Measurements from ENCODE around the gene MANBA. TPM values are rescaled to one million over a fixed set of nuclear protein-coding genes. Genes with fewer than 3 reads are reported as not detected.
"Not testable (repeated sequence)": the region's sequence is repeated elsewhere in the genome, so short reads cannot be mapped to it uniquely, and the experiment has no call there.

The MANBA gene
- polyA plus RNA-seq, 2 donors: 4.3 to 4.7 TPM

- no peaks in the 10 kb centered on the region for H3K27me3 ChIP-seq (ENCODE audit: control insufficient read depth in 1 of 2, insufficient read depth in 2 of 2, low read length in 2 of 2)
- H3K9me3 ChIP-seq (ENCODE audit: control insufficient read depth in 2 of 2, insufficient read depth in 1 of 2, low read depth in 1 of 2, low read length in 1 of 2): no peaks in the 10 kb centered on the region
- H3K36me3 ChIP-seq (ENCODE audit: control insufficient read depth in 2 of 2, insufficient read depth in 2 of 2, low read length in 1 of 2): no peaks in the 10 kb centered on the region
- no peaks in the 10 kb centered on the region for H3K4me1 ChIP-seq (ENCODE audit: control insufficient read depth in 2 of 2, insufficient read depth in 2 of 2, low read length in 1 of 2)
- no peak overlapping the region for H3K4me3 ChIP-seq (ENCODE audit: low read depth in 1 of 2, low read length in 2 of 2)
- no peak overlapping the region for H3K27ac ChIP-seq (ENCODE audit: low read depth in 2 of 2, low read length in 1 of 2)
- WGBS, 2 donors: 94 to 96% methylated on average over 2 of the region's 2 CpGs
Observed at GRCh38 chr4:102754044-102754443, 6.7 kb downstream of the MANBA start.

DNA sequence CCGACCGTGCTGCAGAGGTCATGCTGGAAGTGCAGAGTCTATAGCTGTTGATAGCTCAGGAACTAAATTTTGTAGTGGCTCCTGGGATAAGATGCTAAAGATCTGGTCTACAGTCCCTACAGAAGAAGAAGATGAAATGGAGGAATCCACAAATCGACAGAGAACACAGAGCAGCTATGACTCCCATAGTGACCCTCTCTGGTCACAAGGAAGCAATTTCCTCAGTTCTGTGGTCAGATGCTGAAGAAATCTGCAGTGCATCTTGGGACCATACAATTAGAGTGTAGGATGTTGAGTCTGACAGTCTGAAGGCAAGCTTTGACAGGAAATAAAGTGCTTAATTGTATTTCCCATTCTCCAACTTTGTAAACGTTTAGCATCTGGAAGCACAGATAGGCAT is 8.8 kb downstream of the MANBA start:
- H3K36me3 ChIP-seq (ENCODE audit: control insufficient read depth in 2 of 2, insufficient read depth in 2 of 2, low read length in 1 of 2): no peaks in the 10 kb centered on the region
- no peak overlapping the region for H3K27ac ChIP-seq (ENCODE audit: low read depth in 2 of 2, low read length in 1 of 2)
- WGBS, 2 donors: 82 to 84% methylated on average over 4 of the region's 4 CpGs

GRCh38 chr4:102743352-102743751 is 17.4 kb downstream of the MANBA start:
- not testable (repeated sequence) for H3K36me3 ChIP-seq (ENCODE audit: control insufficient read depth in 2 of 2, insufficient read depth in 2 of 2, low read length in 1 of 2); H3K27me3 ChIP-seq (ENCODE audit: control insufficient read depth in 1 of 2, insufficient read depth in 2 of 2, low read length in 2 of 2); H3K4me3 ChIP-seq (ENCODE audit: low read depth in 1 of 2, low read length in 2 of 2); H3K4me1 ChIP-seq (ENCODE audit: control insufficient read depth in 2 of 2, insufficient read depth in 2 of 2, low read length in 1 of 2); H3K9me3 ChIP-seq (ENCODE audit: control insufficient read depth in 2 of 2, insufficient read depth in 1 of 2, low read depth in 1 of 2, low read length in 1 of 2); H3K27ac ChIP-seq (ENCODE audit: low read depth in 2 of 2, low read length in 1 of 2)
- WGBS, 2 donors: 88% methylated on average over 4 of the region's 4 CpGs

More for the DNA sequence above, 8.8 kb downstream of the MANBA start:
- no peaks in the 10 kb centered on the region for H3K9me3 ChIP-seq (ENCODE audit: control insufficient read depth in 2 of 2, insufficient read depth in 1 of 2, low read depth in 1 of 2, low read length in 1 of 2)
- no peaks in the 10 kb centered on the region for H3K4me1 ChIP-seq (ENCODE audit: control insufficient read depth in 2 of 2, insufficient read depth in 2 of 2, low read length in 1 of 2)
- no peak overlapping the region for H3K4me3 ChIP-seq (ENCODE audit: low read depth in 1 of 2, low read length in 2 of 2)
- H3K27me3 ChIP-seq (ENCODE audit: control insufficient read depth in 1 of 2, insufficient read depth in 2 of 2, low read length in 2 of 2): no peaks in the 10 kb centered on the region

DNA sequence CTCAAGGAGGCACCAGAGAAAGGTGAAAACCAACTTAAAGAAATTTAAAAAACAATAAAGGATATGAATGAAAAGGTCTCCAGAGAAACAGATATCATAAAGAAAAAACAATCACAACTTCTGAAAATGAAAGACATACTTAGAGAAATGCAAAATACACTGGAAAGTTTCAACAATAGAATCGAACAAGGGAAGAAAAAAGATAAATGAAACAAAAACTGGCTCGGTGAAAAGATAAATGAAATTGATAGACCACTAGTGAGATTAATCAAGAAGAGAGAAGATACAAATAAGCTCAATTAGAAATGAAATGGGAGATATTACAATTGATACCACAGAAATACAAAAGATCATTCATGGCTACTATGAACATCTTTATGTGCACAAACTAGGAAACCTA is 22.0 kb downstream of the MANBA start:
- 91 to 93% methylated on average over 2 of the region's 2 CpGs for WGBS, 2 donors
- not testable (repeated sequence) for H3K27me3 ChIP-seq (ENCODE audit: control insufficient read depth in 1 of 2, insufficient read depth in 2 of 2, low read length in 2 of 2); H3K36me3 ChIP-seq (ENCODE audit: control insufficient read depth in 2 of 2, insufficient read depth in 2 of 2, low read length in 1 of 2); H3K4me1 ChIP-seq (ENCODE audit: control insufficient read depth in 2 of 2, insufficient read depth in 2 of 2, low read length in 1 of 2); H3K4me3 ChIP-seq (ENCODE audit: low read depth in 1 of 2, low read length in 2 of 2); H3K27ac ChIP-seq (ENCODE audit: low read depth in 2 of 2, low read length in 1 of 2); H3K9me3 ChIP-seq (ENCODE audit: control insufficient read depth in 2 of 2, insufficient read depth in 1 of 2, low read depth in 1 of 2, low read length in 1 of 2)

DNA sequence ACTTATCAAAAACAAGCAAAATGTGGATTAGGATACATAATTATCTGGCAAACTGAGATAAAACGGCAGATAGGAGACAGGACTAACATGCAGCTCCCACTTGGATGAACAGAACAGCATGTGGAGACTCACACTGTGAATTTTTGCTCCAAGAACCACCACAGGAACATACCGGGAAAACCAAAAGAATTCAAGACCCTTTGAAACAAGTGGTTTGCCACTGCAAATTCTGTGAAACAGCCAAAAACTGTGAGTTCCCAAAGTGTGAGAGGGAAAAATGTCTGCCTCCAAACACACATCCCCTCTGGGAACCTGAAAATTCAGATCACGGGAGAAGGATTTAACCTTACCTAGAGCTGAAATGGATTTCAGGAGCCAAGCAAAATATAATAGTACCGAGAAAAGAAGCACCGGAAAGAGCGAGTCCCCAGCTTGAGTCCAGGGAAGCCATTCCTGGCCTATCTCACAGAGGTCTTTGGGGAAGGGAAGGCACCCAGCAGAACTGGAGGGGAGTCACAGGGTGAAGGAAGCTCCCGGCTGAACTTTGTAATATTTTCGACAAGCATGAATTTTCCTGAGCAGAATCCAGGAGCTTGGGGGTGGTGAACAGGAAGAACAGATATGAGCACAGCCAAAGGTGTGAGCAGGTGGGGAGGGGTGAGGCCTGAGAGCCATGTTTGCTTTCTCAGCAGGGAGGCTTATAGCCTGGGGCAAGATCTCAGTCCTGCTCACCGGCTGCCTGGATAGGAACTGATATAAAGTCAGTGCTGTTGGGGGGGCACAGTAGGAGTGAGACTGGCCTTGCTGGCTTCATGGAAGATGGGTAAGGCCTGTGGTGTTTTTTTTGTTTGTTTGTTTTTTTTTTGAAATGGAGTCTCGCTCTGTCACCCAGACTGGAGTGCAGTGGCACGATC is 23.9 kb downstream of the MANBA start:
- Histone ChIP-seq H3K9me3 (ENCODE audit: control insufficient read depth in 2 of 2, insufficient read depth in 1 of 2, low read depth in 1 of 2, low read length in 1 of 2) (no peaks in the 10 kb centered on the region), H3K27ac (ENCODE audit: low read depth in 2 of 2, low read length in 1 of 2) (no peak overlapping the region), H3K27me3 (ENCODE audit: control insufficient read depth in 1 of 2, insufficient read depth in 2 of 2, low read length in 2 of 2) (no peaks in the 10 kb centered on the region), H3K4me3 (ENCODE audit: low read depth in 1 of 2, low read length in 2 of 2) (no peak overlapping the region), H3K4me1 (ENCODE audit: control insufficient read depth in 2 of 2, insufficient read depth in 2 of 2, low read length in 1 of 2) (peaks cover 0 to 5% of the 10 kb centered on the region in 2 donors), H3K36me3 (ENCODE audit: control insufficient read depth in 2 of 2, insufficient read depth in 2 of 2, low read length in 1 of 2) (no peaks in the 10 kb centered on the region)
- WGBS, 2 donors: 85 to 89% methylated on average over 11 of the region's 11 CpGs

GRCh38 chr4:102735582-102735981 is 25.2 kb downstream of the MANBA start:
- Histone ChIP-seq H3K4me1 (ENCODE audit: control insufficient read depth in 2 of 2, insufficient read depth in 2 of 2, low read length in 1 of 2) (peaks cover 0 to 5% of the 10 kb centered on the region in 2 donors), H3K27me3 (ENCODE audit: control insufficient read depth in 1 of 2, insufficient read depth in 2 of 2, low read length in 2 of 2) (no peaks in the 10 kb centered on the region), H3K9me3 (ENCODE audit: control insufficient read depth in 2 of 2, insufficient read depth in 1 of 2, low read depth in 1 of 2, low read length in 1 of 2) (no peaks in the 10 kb centered on the region), H3K36me3 (ENCODE audit: control insufficient read depth in 2 of 2, insufficient read depth in 2 of 2, low read length in 1 of 2) (no peaks in the 10 kb centered on the region), H3K27ac (ENCODE audit: low read depth in 2 of 2, low read length in 1 of 2) (no peak overlapping the region), H3K4me3 (ENCODE audit: low read depth in 1 of 2, low read length in 2 of 2) (no peak overlapping the region)
- WGBS, 2 donors: 68 to 85% methylated on average over 1 of the region's 1 CpG

DNA sequence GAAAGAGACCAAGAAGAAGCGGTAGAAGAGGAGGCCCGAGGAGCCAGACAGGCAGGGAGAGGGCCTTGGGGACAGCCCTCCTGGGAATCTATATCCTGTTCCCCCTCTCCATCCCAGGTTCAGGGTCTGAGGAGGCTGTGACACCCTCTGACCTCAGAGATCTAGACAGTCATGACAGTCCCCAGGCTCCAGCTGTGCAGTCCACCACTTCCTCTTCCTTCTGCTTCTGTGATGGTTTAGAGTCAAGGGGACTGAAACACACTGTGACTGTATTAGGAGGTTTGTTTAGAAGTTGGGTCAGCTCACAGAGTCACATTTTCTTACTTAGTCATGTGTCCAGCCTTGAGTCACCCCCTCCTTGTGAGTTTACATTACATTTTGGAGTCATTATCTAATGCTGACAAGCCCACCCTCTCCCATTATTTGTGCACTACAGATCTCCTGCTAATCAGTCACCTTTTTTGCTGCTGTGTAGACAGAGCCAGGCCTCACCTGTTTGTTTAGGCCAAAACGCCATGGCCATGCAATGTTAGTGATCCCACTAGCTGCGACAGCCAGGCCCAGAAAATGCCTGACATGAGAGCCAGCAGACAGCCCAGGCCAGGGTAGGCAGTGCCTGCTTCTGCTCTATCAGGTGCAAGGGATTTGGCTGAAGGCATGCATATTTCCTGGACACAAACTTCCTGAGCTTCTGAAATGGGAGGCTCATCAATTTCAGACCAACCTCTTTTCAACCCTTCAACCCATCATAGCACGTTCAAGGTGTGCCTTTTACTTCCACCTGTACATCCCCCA is 26.0 kb downstream of the MANBA start:
- H3K27me3 ChIP-seq (ENCODE audit: control insufficient read depth in 1 of 2, insufficient read depth in 2 of 2, low read length in 2 of 2): no peaks in the 10 kb centered on the region
- H3K9me3 ChIP-seq (ENCODE audit: control insufficient read depth in 2 of 2, insufficient read depth in 1 of 2, low read depth in 1 of 2, low read length in 1 of 2): no peaks in the 10 kb centered on the region
- no peak overlapping the region for H3K4me3 ChIP-seq (ENCODE audit: low read depth in 1 of 2, low read length in 2 of 2)
- H3K36me3 ChIP-seq (ENCODE audit: control insufficient read depth in 2 of 2, insufficient read depth in 2 of 2, low read length in 1 of 2): no peaks in the 10 kb centered on the region
- H3K27ac ChIP-seq (ENCODE audit: low read depth in 2 of 2, low read length in 1 of 2): no peak overlapping the region
- H3K4me1 ChIP-seq (ENCODE audit: control insufficient read depth in 2 of 2, insufficient read depth in 2 of 2, low read length in 1 of 2): peaks cover 0 to 5% of the 10 kb centered on the region in 2 donors
- 77 to 80% methylated on average over 5 of the region's 5 CpGs for WGBS, 2 donors

DNA sequence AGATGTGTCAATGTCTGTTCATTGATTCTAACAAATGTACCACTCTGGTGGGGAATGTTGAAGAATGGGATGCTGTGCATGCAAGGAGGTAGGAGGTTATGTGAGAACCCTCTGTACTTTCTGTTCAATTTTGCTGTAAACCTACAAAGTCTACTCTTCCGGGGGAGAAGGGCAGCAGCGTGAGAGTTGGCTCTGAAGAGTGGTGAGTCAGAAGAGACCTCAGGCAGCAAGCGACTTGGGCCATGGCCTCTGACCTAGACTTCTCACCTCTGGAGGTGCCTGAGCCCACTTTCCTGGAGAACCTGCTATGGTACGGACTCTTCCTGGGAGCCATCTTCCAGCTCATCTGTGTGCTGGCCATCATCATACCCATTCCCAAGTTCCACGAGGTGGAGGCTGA is 26.7 kb downstream of the MANBA start:
- no peak overlapping the region for H3K27ac ChIP-seq (ENCODE audit: low read depth in 2 of 2, low read length in 1 of 2)
- WGBS, 2 donors: 86 to 93% methylated on average over 5 of the region's 5 CpGs
- no peak overlapping the region for H3K4me3 ChIP-seq (ENCODE audit: low read depth in 1 of 2, low read length in 2 of 2)
- no peaks in the 10 kb centered on the region for H3K36me3 ChIP-seq (ENCODE audit: control insufficient read depth in 2 of 2, insufficient read depth in 2 of 2, low read length in 1 of 2)
- peaks cover 0 to 5% of the 10 kb centered on the region in 2 donors for H3K4me1 ChIP-seq (ENCODE audit: control insufficient read depth in 2 of 2, insufficient read depth in 2 of 2, low read length in 1 of 2)
- no peaks in the 10 kb centered on the region for H3K9me3 ChIP-seq (ENCODE audit: control insufficient read depth in 2 of 2, insufficient read depth in 1 of 2, low read depth in 1 of 2, low read length in 1 of 2)
- H3K27me3 ChIP-seq (ENCODE audit: control insufficient read depth in 1 of 2, insufficient read depth in 2 of 2, low read length in 2 of 2): no peaks in the 10 kb centered on the region

DNA sequence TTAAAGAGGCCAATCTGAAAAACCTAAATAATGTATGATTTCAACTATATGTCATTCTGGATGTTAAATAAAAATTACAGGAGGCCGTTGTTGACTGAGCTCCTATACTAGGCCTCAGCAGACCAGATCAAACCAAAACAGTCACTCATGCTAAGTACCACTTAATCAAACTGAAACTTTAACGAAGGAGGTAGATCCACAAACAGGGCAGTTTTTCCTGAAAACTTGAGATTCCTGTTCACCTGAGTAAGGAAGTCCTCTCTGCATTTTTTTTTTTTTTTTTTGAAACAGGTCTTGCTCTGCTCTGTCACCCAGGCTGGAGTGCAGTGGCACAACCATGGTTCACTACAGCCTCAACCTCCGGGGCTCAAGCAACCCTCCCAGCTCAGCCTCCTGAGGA is 27.7 kb downstream of the MANBA start:
- H3K36me3 ChIP-seq (ENCODE audit: control insufficient read depth in 2 of 2, insufficient read depth in 2 of 2, low read length in 1 of 2): no peaks in the 10 kb centered on the region

More for the DNA sequence above, 27.7 kb downstream of the MANBA start:
- Histone ChIP-seq H3K27ac (ENCODE audit: low read depth in 2 of 2, low read length in 1 of 2) (no peak overlapping the region), H3K4me3 (ENCODE audit: low read depth in 1 of 2, low read length in 2 of 2) (no peak overlapping the region), H3K9me3 (ENCODE audit: control insufficient read depth in 2 of 2, insufficient read depth in 1 of 2, low read depth in 1 of 2, low read length in 1 of 2) (no peaks in the 10 kb centered on the region), H3K4me1 (ENCODE audit: control insufficient read depth in 2 of 2, insufficient read depth in 2 of 2, low read length in 1 of 2) (peaks cover 0 to 5% of the 10 kb centered on the region in 2 donors), H3K27me3 (ENCODE audit: control insufficient read depth in 1 of 2, insufficient read depth in 2 of 2, low read length in 2 of 2) (no peaks in the 10 kb centered on the region)
- 93 to 94% methylated on average over 3 of the region's 3 CpGs for WGBS, 2 donors
